Gastroesophageal sphincter (tissue), 3 donors: ENCODE data around the gene VSTM2B.

Experiments used
- CTCF ChIP-seq, 4 experiments: fragments of 200-600 bp in 2 of 4; fragments of 450-650 bp in 2 of 4; sonication (generic) in 1 of 4; IDR thresholded peaks; one replicate each; pipeline ENCODE4 v1.5.1; 2017 to 2019; ENCODE audit warnings: antibody characterized with exemption in 4 of 4, mild to moderate bottlenecking in 2 of 4, moderate library complexity in 2 of 4
- EP300 ChIP-seq: sonication (generic); formaldehyde crosslinking; IDR thresholded peaks from one replicate; pipeline ENCODE4 v1.6.1; 2017; ENCODE audit warnings: antibody characterized with exemption, mild to moderate bottlenecking
- POLR2AphosphoS5 ChIP-seq: sonication (generic); formaldehyde crosslinking; IDR thresholded peaks from one replicate; pipeline ENCODE4 v1.6.1; 2017; ENCODE audit warnings: antibody characterized with exemption

GRCh38 chr19:29495091-29495490, 30.7 kb upstream of the VSTM2B start:
- no peak for TF ChIP-seq CTCF (IDR thresholded peaks at IDR 0.05)
- no peak for TF ChIP-seq EP300
- no peak for TF ChIP-seq POLR2AphosphoS5
